Smooth muscle cell (in vitro differentiated cells): Measurements from ENCODE around the gene ROGDI. TPM values are rescaled to one million over a fixed set of nuclear protein-coding genes. Genes with fewer than 3 reads are reported as not detected.

Experiments used
- DNase-seq: peaks from one replicate; lab custom pipeline; 2025; ENCODE audit not compliant: unreplicated experiment; lab: John Stamatoyannopoulos, UW
- H2AFZ ChIP-seq: fragments of 200-600 bp; sonication (generic); 2 replicates; pipeline ENCODE4 v1.6.0; 2016; ENCODE audit warnings: antibody characterized with exemption, low read depth, mild to moderate bottlenecking
- H3F3A ChIP-seq: fragments of 200-600 bp; sonication (generic); 2 replicates; pipeline ENCODE4 v1.6.0; 2017; ENCODE audit warnings: antibody characterized with exemption, low read depth
- H3K27ac ChIP-seq: fragments of 200-600 bp; sonication (generic); 2 replicates; pipeline ENCODE4 v1.5.1; 2016; ENCODE audit warnings: low read depth, mild to moderate bottlenecking
- H3K27me3 ChIP-seq: fragments of 200-600 bp; sonication (generic); 2 replicates; pipeline ENCODE4 v1.6.1; 2016; ENCODE audit warnings: low read depth, mild to moderate bottlenecking
- H3K36me3 ChIP-seq: fragments of 200-600 bp; sonication (generic); 2 replicates; pipeline ENCODE4 v1.5.1; 2016; ENCODE audit warnings: low read depth
- H3K4me1 ChIP-seq: fragments of 200-600 bp; sonication (generic); 2 replicates; pipeline ENCODE4 v1.5.1; 2016; ENCODE audit warnings: low read depth
- H3K4me2 ChIP-seq: fragments of 200-600 bp; sonication (generic); 2 replicates; pipeline ENCODE4 v1.6.0; 2016; ENCODE audit warnings: mild to moderate bottlenecking
- H3K4me3 ChIP-seq: fragments of 200-600 bp; sonication (generic); 2 replicates; pipeline ENCODE4 v1.5.1; 2016; ENCODE audit warnings: mild to moderate bottlenecking
- H3K79me2 ChIP-seq: fragments of 200-600 bp; sonication (generic); 2 replicates; pipeline ENCODE4 v1.6.0; 2016; ENCODE audit warnings: low read depth, mild to moderate bottlenecking
- H3K9ac ChIP-seq: fragments of 200-600 bp; sonication (generic); 2 replicates; pipeline ENCODE4 v1.6.0; 2016; ENCODE audit warnings: low read depth
- H3K9me3 ChIP-seq: fragments of 200-600 bp; sonication (generic); replicated peaks from 2 replicates; pipeline ENCODE4 v1.5.1; 2016; ENCODE audit warnings: low read depth
- H4K20me1 ChIP-seq: fragments of 200-600 bp; sonication (generic); 2 replicates; pipeline ENCODE4 v1.6.0; 2016; ENCODE audit warnings: low read depth
- CTCF ChIP-seq: fragments of 200-600 bp; sonication (generic); IDR thresholded peaks from 2 replicates; pipeline ENCODE4 v1.5.1; 2017; ENCODE audit warnings: borderline replicate concordance, mild to moderate bottlenecking, antibody characterized with exemption; ENCODE audit not compliant: insufficient read depth, poor library complexity, severe bottlenecking
- WGBS: methylation state at CpG from one replicate; pipeline ENCODE4 v1.1.7; 2016; ENCODE audit warnings: low lambda C conversion rate; 5-methylcytosine and 5-hydroxymethylcytosine counted together
- polyA plus RNA-seq: library from polyadenylated mRNA; unstranded; fragments of >200 nt; fragmentation: Nextera tagmentation; extraction: Ambion mirVana; gene quantifications from 2 replicates; pipeline ENCODE4 v1.2.1, GENCODE V29; 2016
- total RNA-seq: library from RNA; depleted of rRNA; stranded (reverse); fragments of >200 nt; gene quantifications from 2 replicates; pipeline ENCODE4 v1.2.3, GENCODE V29; 2014

Gene ROGDI
- total and polyA plus RNA-seq, 2 experiments from 2014 or later = 21.6 to 45.6 TPM

- Histone ChIP-seq H3K27ac (no peak overlapping the region), H3K4me1 (no peaks in the 10 kb centered on the region), H3K79me2 (no peaks in the 10 kb centered on the region), H3K9ac (no peak overlapping the region), H3K4me3 (no peak overlapping the region), H3K9me3 (no peaks in the 10 kb centered on the region), H4K20me1 (peaks cover 12% of the 10 kb centered on the region), H3K27me3 (no peaks in the 10 kb centered on the region), H2AFZ (no peak overlapping the region), H3K36me3 (peaks cover 18% of the 10 kb centered on the region), H3K4me2 (no peak overlapping the region), H3F3A (no peaks in the 10 kb centered on the region)
- no peak for DNase-seq
- TF ChIP-seq CTCF = no peak
- WGBS = 91% methylated on average over 11 of the region's 11 CpGs
Observed at GRCh38 chr16:4828567-4829321, 26.3 kb upstream of the ROGDI start.

GRCh38 chr16:4826980-4827379 is 24.5 kb upstream of the ROGDI start:
- Histone ChIP-seq H3K27ac (no peak overlapping the region), H3K27me3 (no peaks in the 10 kb centered on the region), H3K4me2 (no peak overlapping the region), H3K4me3 (no peak overlapping the region), H3F3A (no peaks in the 10 kb centered on the region), H2AFZ (no peak overlapping the region), H3K79me2 (no peaks in the 10 kb centered on the region), H3K9ac (no peak overlapping the region), H3K36me3 (peaks cover 11% of the 10 kb centered on the region), H3K9me3 (no peaks in the 10 kb centered on the region), H4K20me1 (no peaks in the 10 kb centered on the region), H3K4me1 (no peaks in the 10 kb centered on the region)
- TF ChIP-seq CTCF = no peak
- WGBS = 96% methylated on average over 10 of the region's 10 CpGs
- DNase-seq = no peak

- H2AFZ ChIP-seq = no peak overlapping the region
- H3K27ac ChIP-seq = no peak overlapping the region
- WGBS = 99% methylated on average over 4 of the region's 4 CpGs
- H3K4me3 ChIP-seq = no peak overlapping the region
- H3K9me3 ChIP-seq = no peaks in the 10 kb centered on the region
- H3K36me3 ChIP-seq = peaks cover 11% of the 10 kb centered on the region
- no peak for TF ChIP-seq CTCF
- H4K20me1 ChIP-seq = no peaks in the 10 kb centered on the region
- no peaks in the 10 kb centered on the region for H3K27me3 ChIP-seq
- H3K79me2 ChIP-seq = no peaks in the 10 kb centered on the region
- H3K9ac ChIP-seq = no peak overlapping the region
- no peak overlapping the region for H3K4me2 ChIP-seq
- no peaks in the 10 kb centered on the region for H3K4me1 ChIP-seq
- DNase-seq = no peak
- no peaks in the 10 kb centered on the region for H3F3A ChIP-seq
Observed at GRCh38 chr16:4826526-4826925, 24.1 kb upstream of the ROGDI start.

DNA sequence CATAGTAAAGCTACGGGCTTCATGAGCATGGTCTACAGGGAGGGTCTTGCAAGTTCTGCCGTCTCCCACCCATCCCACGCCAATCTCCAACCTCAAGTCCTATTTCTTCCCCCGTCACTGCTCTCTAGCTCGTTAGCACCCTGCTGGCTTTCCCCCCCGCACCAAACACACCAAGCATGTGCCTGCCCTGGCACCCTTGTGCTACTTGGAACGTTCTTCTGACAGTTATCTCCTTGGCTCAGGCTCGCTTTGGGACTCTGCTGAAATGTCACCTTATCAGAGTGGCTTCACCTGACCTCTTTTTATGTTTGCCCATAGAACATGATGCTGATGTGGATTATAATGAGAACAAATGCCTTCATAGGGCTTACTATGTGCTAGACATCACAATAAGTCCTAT is 22.8 kb upstream of the ROGDI start:
- Histone ChIP-seq H3K9ac (no peak overlapping the region), H3K36me3 (peaks cover 17% of the 10 kb centered on the region), H3K27ac (no peak overlapping the region), H3K79me2 (no peaks in the 10 kb centered on the region), H3K4me3 (no peak overlapping the region), H3K4me2 (no peak overlapping the region), H3K4me1 (no peaks in the 10 kb centered on the region), H3F3A (no peaks in the 10 kb centered on the region), H4K20me1 (no peaks in the 10 kb centered on the region), H3K27me3 (no peaks in the 10 kb centered on the region), H3K9me3 (no peaks in the 10 kb centered on the region), H2AFZ (no peak overlapping the region)
- no peak for TF ChIP-seq CTCF
- 97% methylated on average over 8 of the region's 8 CpGs for WGBS
- no peak for DNase-seq
